Gastroesophageal sphincter (tissue), 4 donors: ENCODE measurements around the gene NUP210L. TPM values are rescaled to one million over a fixed set of nuclear protein-coding genes. Genes with fewer than 3 reads are reported as not detected.
A peak's percentile ranks its signal among the peaks of the same experiment; 100 is the strongest.
"Not testable (repeated sequence)": the region's sequence is repeated elsewhere in the genome, so short reads cannot be mapped to it uniquely, and the experiment has no call there.

Experiments
- ATAC-seq: fragments of 150-250 bp; one replicate; pipeline ENCODE4 v1.9.1; 2016; ENCODE audit warnings: mild to moderate bottlenecking, moderate library complexity
- H3K27ac ChIP-seq, 4 donors: fragments of 200-600 bp; sonication (generic) in 3 of 4; 1 replicate in 3 of 4; 2 replicates in 1 of 4; pipeline ENCODE4 v1.5.1; 2016 to 2019
- H3K27me3 ChIP-seq: fragments of 200-600 bp; sonication (generic); one replicate; pipeline ENCODE4 v1.5.1; 2019
- H3K36me3 ChIP-seq, 2 donors: fragments of 200-600 bp; sonication (generic); one replicate each; pipeline ENCODE4 v1.5.1; 2019; ENCODE audit warnings: control low read depth in 1 of 2
- H3K4me1 ChIP-seq, 3 donors: fragments of 200-600 bp; sonication (generic); 1 replicate in 2 of 3; 2 replicates in 1 of 3; pipeline ENCODE4 v1.5.1; 2016 to 2019; ENCODE audit warnings: control low read depth in 2 of 3
- H3K4me3 ChIP-seq, 2 donors: fragments of 200-600 bp; sonication (generic); one replicate each; pipeline ENCODE4 v1.5.1; 2019; ENCODE audit warnings: mild to moderate bottlenecking in 1 of 2, moderate library complexity in 1 of 2
- H3K9me3 ChIP-seq, 3 donors: fragments of 200-600 bp; sonication (generic); one replicate each; pipeline ENCODE4 v1.5.1; 2017 to 2019; ENCODE audit warnings: control low read depth in 2 of 3
- EP300 ChIP-seq: sonication (generic); formaldehyde crosslinking; IDR thresholded peaks from one replicate; pipeline ENCODE4 v1.6.1; 2017; ENCODE audit warnings: antibody characterized with exemption, mild to moderate bottlenecking
- POLR2A ChIP-seq, 2 donors: fragments of 450-650 bp; IDR thresholded peaks; one replicate each; pipeline ENCODE4 v1.6.1; 2017; ENCODE audit warnings: antibody characterized with exemption in 2 of 2, mild to moderate bottlenecking in 2 of 2, moderate library complexity in 1 of 2
- POLR2AphosphoS5 ChIP-seq: sonication (generic); formaldehyde crosslinking; IDR thresholded peaks from one replicate; pipeline ENCODE4 v1.6.1; 2017; ENCODE audit warnings: antibody characterized with exemption
- WGBS, 2 donors: methylation state at CpG; one replicate each; pipeline ENCODE4 v1.1.5; 2018; ENCODE audit warnings: low coverage in 1 of 2; 5-methylcytosine and 5-hydroxymethylcytosine counted together
- total RNA-seq, 4 donors: library from RNA; depleted of rRNA; stranded (reverse); fragments of >200 nt; gene quantifications; one replicate each; pipeline ENCODE4 v1.1.0, GENCODE V29; 2016
- TF ChIP-seq, protein P1 (sequence below), 4 experiments: fragments of 200-600 bp in 2 of 4; fragments of 450-650 bp in 2 of 4; sonication (generic) in 1 of 4; IDR thresholded peaks; one replicate each; pipeline ENCODE4 v1.5.1; 2017 to 2019; ENCODE audit warnings: antibody characterized with exemption in 4 of 4, mild to moderate bottlenecking in 2 of 4, moderate library complexity in 2 of 4

Gene NUP210L
- total RNA-seq, 4 donors from 2014 or later, result not detected

DNA sequence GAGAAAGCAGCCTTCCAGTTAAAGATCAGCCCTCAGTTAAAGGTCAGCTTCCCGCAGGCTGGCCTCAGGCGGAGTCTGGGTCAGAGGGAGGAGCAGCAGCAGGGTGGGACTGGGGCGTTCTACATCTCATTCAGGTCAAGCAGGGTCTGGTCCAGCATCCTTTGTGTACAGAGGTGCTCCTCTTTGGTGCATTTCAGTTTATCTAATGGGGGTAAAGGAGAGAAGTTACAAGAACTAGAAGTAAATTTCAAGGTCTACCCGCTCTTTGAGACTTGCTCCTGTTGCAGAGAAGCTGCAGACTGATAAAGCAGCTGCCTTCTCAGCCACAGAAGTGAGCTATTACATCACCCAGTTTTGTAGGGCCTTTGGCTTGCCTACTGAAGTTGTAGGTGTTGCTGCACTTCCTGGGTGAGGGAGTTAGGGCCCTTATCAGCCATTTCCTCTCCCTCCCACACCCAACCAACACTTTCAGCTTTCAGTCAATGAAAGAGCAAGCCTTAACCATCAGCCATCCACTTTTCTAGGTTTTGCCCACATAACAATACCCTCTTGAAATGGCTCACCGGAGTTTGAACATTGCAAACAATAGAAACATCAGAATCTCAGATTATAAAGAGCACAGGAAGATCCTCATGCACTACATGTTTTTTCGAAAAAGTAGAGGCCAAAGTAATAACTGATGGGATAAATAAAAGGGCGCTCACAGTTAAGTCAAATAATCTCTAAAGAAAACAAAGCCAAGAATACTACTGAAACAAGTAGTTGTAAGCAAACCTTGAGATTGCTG, 2.8 kb upstream of the NUP210L start:
- H3K4me3 ChIP-seq, result no peak overlapping the region
- H3K27me3 ChIP-seq, result no peaks in the 10 kb centered on the region
- peaks cover 0 to 63% of the 10 kb centered on the region in 2 donors for H3K36me3 ChIP-seq
- peak overlapping the region in 3 of 4 donors; percentile 23 to 73 (median 46) for H3K27ac ChIP-seq
- ATAC-seq, result no peak
- no peaks in the 10 kb centered on the region for H3K9me3 ChIP-seq
- H3K4me1 ChIP-seq, result peaks cover 4 to 40% (median 10%) of the 10 kb centered on the region in 3 donors
- WGBS, 2 donors, result 76 to 83% methylated on average over 4 to 7 of the region's 7 CpGs
- TF ChIP-seq, protein P1, sequence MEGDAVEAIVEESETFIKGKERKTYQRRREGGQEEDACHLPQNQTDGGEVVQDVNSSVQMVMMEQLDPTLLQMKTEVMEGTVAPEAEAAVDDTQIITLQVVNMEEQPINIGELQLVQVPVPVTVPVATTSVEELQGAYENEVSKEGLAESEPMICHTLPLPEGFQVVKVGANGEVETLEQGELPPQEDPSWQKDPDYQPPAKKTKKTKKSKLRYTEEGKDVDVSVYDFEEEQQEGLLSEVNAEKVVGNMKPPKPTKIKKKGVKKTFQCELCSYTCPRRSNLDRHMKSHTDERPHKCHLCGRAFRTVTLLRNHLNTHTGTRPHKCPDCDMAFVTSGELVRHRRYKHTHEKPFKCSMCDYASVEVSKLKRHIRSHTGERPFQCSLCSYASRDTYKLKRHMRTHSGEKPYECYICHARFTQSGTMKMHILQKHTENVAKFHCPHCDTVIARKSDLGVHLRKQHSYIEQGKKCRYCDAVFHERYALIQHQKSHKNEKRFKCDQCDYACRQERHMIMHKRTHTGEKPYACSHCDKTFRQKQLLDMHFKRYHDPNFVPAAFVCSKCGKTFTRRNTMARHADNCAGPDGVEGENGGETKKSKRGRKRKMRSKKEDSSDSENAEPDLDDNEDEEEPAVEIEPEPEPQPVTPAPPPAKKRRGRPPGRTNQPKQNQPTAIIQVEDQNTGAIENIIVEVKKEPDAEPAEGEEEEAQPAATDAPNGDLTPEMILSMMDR (IDR thresholded peaks at IDR 0.05), result no peak
- TF ChIP-seq EP300 (no peak), POLR2AphosphoS5 (no peak), POLR2A (IDR thresholded peaks at IDR 0.05) (no peak)

DNA sequence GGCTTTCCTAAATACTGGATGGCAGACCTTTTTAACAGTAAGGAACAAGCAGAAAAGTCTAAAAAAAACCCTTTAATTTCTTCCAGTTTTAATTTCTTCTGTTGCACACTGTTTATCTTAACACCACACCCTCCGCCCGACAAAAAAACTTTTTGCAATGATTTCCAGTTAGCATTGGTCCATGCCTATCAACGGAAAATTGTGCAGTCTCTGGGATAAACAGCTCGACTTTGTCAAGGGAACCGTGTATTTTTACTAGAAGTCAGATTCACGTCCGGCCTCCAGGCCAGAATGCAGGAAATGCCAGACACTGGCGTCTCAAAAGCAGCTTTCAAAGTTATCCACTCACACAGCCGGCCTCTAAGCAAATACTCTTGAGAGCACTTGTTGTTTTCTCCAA, 378 bp upstream of the NUP210L start:
- H3K4me3 ChIP-seq, result no peak overlapping the region
- peaks cover 4 to 48% (median 10%) of the 10 kb centered on the region in 3 donors for H3K4me1 ChIP-seq

DNA sequence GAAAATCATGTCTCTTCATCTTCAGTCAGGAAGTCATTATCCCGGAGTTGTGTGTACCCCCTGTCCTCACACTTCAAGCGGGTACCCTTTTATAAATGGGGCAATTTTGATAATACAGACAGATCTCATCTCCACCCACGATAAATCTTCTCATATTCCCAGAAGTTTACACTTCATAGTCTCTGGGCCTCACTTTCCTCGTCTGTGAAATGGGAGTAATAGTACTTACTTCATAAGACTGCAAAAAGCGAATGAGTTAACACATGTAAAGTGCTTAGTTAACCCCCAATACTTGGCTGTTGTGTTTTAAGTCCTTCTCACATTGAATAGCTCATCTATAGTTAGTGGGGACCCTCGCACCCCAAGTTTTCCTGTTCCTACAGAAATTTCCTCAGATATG, 820 bp downstream of the NUP210L start:
- Histone ChIP-seq H3K27ac (peak overlapping the region in 3 of 4 donors; percentile 71 to 81 (median 73)), H3K4me1 (peaks cover 4 to 48% (median 10%) of the 10 kb centered on the region in 3 donors), H3K36me3 (peaks cover 0 to 31% of the 10 kb centered on the region in 2 donors), H3K27me3 (no peaks in the 10 kb centered on the region), H3K9me3 (no peaks in the 10 kb centered on the region), H3K4me3 (no peak overlapping the region)
- TF ChIP-seq POLR2AphosphoS5, result no peak
- TF ChIP-seq, protein P1 (IDR thresholded peaks at IDR 0.05), result no peak
- no peak for TF ChIP-seq POLR2A (IDR thresholded peaks at IDR 0.05)
- no peak for TF ChIP-seq EP300
- WGBS, 2 donors, result 97% methylated on average over 5 to 6 of the region's 6 CpGs
- ATAC-seq, result no peak

More for the DNA sequence above, 378 bp upstream of the NUP210L start:
- H3K27ac ChIP-seq, result peak overlapping the region; percentile 2 to 81 (median 72)
- H3K36me3 ChIP-seq, result peaks cover 0 to 43% of the 10 kb centered on the region in 2 donors
- ATAC-seq, result peak; percentile 78
- TF ChIP-seq POLR2AphosphoS5, result peak; percentile 77
- TF ChIP-seq, protein P1 (IDR thresholded peaks at IDR 0.05), result no peak
- H3K9me3 ChIP-seq, result no peaks in the 10 kb centered on the region
- H3K27me3 ChIP-seq, result no peaks in the 10 kb centered on the region
- 5 to 6% methylated on average over 9 of the region's 9 CpGs for whole genome bisulfite sequencing, 2 donors

DNA sequence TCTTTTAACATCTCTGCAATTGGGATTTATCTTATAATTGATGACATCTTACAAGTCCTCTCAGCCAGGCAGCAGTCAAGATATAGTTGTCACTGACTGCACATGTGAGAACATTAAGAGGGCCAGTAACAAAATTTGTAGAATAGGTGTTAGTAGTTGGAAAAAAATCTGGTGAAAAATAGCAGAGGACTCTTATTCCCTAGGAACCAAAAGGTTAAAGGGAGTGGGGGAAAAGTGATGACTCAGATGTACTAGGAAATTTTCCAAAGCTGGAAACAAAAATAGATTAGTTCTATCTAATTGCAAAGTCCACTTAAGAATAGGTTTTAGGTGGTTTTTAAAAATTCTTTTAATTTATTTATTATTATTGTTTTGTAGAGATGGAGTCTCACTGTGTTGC, 3.6 kb downstream of the NUP210L start:
- Histone ChIP-seq H3K4me3 (no peak overlapping the region), H3K4me1 (peaks cover 4 to 30% (median 10%) of the 10 kb centered on the region in 3 donors), H3K27ac (peak overlapping the region in 2 of 4 donors; percentile 14 to 35), H3K9me3 (no peaks in the 10 kb centered on the region), H3K36me3 (peaks cover 0 to 4% of the 10 kb centered on the region in 2 donors), H3K27me3 (no peaks in the 10 kb centered on the region)
- TF ChIP-seq EP300, result no peak
- TF ChIP-seq POLR2AphosphoS5, result no peak
- ATAC-seq, result no peak

DNA sequence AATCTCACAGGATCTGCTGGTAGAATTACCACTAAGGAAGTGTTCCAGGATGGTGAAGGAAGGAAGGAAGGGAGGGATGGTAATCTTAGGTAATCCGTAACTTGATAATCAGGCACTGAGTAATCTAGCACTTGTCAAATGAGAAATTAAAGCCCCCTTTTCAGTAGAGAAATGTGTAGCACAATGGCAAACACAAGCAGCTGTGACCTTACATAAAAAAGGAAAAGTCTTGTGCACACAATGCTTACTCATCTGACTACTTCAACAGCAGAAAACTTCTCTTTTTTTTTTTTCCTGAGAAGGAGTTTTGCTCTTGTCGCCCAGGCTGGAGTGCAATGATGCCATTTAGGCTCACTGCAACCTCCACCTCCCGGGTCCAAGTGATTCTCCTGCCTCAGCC, 6.1 kb downstream of the NUP210L start:
- Histone ChIP-seq H3K4me3 (no peak overlapping the region), H3K36me3 (no peaks in the 10 kb centered on the region), H3K4me1 (peaks cover 0 to 8% (median 0%) of the 10 kb centered on the region in 3 donors), H3K9me3 (no peaks in the 10 kb centered on the region), H3K27me3 (no peaks in the 10 kb centered on the region), H3K27ac (no peak overlapping the region)
- ATAC-seq, result no peak
- 42 to 83% methylated on average over 1 to 3 of the region's 3 CpGs for WGBS, 2 donors
- no peak for TF ChIP-seq POLR2A (IDR thresholded peaks at IDR 0.05)

DNA sequence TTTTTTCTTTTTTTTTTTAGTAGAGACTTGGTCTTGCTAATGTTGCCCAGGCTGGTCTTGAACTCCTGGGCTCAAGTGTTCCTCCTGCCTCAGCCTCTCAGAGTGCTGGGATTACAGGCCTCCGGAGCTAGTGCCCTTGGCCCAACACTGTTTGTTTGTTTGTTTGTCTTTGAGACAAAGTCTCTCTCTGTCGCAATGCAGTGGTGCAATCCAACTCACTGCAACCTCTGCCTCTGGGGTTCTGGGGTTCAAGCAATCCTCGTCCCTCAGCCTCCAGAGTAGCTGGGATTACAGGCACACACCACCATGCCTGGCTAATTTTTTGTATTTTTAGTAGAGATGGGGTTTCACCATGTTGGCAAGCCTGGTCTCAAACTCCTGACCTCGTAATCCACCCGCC, 7.4 kb downstream of the NUP210L start:
- ATAC-seq, result not testable (repeated sequence)

More for the DNA sequence above, 7.4 kb downstream of the NUP210L start:
- not testable (repeated sequence) for H3K4me1 ChIP-seq, H3K36me3 ChIP-seq, H3K4me3 ChIP-seq, H3K27me3 ChIP-seq, H3K9me3 ChIP-seq, H3K27ac ChIP-seq
- 67% methylated on average over 1 of the region's 5 CpGs; no CpG with 5 or more reads in 1 of the 2 donors for WGBS, 2 donors
